ENCODE results near the gene DNAJB11.

Gene DNAJB11

DNA sequence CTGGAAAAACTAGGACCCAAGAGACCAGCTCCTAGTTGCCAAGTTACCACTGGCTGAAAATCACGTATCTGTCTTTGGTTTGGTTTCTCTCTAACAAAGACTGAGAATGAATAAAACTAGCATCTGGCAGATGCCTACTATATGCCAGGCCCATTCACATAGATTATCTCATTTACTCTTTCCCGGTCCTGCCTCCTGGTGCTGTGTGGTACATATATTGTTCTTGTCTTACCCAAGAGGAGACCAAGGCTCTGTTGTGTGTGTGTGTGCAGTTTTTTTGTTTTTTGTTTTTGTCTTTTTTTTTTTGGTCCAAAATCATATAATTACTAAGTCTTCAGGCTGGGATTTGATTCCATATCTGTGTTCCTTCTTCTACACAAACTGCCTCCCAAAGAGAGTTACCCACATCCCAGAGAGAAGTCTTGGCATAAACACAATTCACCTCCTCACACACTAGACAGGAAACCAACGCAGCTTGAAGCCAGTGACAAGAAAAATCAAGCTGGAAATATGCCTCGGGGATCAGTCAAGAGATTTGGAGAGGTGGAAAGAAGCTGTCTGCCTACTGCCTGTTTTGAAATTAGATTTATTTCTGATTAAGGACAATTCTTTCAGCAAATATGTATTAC, 43.2 kb downstream of the DNAJB11 start:
- Mint-ChIP-seq H3K4me3 (no peak overlapping the region), H3K27me3 (ENCODE audit: low read depth) (peaks cover 39% of the 10 kb centered on the region)

DNA sequence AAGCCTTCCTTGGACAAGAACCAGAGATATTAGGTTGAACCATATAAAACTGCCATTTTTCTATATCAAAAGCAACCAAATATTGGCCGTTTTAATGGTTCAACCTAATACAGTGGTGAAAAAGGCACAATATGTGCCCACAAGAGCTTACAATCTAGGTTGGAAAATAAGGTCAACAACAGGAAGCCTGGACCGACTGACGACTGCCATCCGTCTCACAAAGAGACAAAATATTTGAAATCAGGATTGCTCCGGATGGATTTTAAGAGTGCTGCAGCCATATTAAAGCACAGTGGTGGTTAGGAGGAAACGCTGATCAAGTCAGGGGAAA, 43.7 kb downstream of the DNAJB11 start:
- Mint-ChIP-seq H3K27me3 (ENCODE audit: low read depth) (peaks cover 40% of the 10 kb centered on the region), H3K36me3 (ENCODE audit: low read depth) (no peaks in the 10 kb centered on the region), H3K9me3 (no peaks in the 10 kb centered on the region), H3K4me3 (no peak overlapping the region), H3K4me1 (ENCODE audit: low read depth) (peaks cover 12% of the 10 kb centered on the region), H3K27ac (no peak overlapping the region)

More for the DNA sequence above, 43.2 kb downstream of the DNAJB11 start:
- H3K9me3 Mint-ChIP-seq: no peaks in the 10 kb centered on the region
- peaks cover 12% of the 10 kb centered on the region for H3K4me1 Mint-ChIP-seq (ENCODE audit: low read depth)
- no peak overlapping the region for H3K27ac Mint-ChIP-seq
- no peaks in the 10 kb centered on the region for H3K36me3 Mint-ChIP-seq (ENCODE audit: low read depth)

DNA sequence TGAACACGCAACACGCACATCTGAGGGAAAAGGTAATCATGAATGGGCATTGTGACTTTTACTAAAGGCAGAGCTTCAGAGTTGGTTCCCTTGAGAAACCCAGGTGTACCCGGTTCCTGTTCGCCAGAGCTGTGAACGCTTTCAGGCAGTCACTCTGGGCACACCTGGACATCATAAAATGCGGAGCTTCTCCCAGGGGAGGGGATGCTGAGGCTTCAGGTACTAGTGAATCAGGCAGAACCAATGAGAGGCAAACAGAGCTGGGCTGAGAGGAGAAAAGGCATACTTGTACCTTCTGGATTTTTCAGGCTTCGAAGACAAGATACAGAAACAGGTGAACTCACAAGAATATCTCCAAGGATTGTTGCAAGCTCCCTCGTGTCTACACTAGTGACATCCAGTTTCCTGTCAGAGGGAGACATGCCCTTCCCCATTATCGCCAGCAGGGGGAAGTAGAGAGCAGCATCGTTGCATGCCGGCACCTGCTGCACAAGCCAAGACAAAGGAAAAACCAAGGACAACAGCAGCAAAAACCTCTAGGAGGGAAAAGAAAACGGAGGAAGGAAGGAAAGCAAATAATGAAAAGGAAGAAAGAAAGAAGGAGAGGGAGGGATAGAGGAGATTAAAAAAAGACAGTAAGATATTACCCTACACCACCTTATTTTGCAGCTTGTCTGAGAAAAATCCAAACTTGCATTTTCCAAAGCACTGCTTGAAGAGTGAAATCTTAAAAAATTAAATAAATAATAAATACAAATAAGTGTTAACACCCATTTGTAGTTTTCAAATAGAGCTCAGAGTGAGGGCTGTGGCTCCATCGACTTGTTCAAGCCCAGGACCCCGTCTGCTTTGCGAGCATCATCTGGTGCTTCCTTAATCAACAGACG, 44.3 kb downstream of the DNAJB11 start:
- Mint-ChIP-seq H3K4me3 (no peak overlapping the region), H3K36me3 (ENCODE audit: low read depth) (no peaks in the 10 kb centered on the region), H3K27ac (peak overlapping the region; percentile 17), H3K27me3 (ENCODE audit: low read depth) (peaks cover 40% of the 10 kb centered on the region), H3K9me3 (no peaks in the 10 kb centered on the region), H3K4me1 (ENCODE audit: low read depth) (peaks cover 12% of the 10 kb centered on the region)

DNA sequence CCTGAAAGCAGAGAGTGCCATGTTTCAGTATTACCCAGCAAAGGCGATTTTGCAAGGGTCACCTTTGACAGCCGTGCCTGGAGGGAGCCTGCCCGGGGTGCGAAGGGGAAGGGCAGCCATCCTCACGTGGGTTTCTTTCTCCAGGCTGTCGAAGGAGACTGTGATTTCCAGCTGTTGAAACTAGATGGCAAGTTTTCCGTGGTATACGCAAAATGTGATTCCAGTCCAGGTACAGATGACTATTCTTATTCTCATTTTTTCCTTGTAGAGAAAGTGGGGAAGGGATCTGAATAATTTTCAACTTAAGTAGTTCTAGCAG, 45.7 kb downstream of the DNAJB11 start:
- Mint-ChIP-seq H3K9me3 (no peaks in the 10 kb centered on the region), H3K4me1 (ENCODE audit: low read depth) (peaks cover 12% of the 10 kb centered on the region), H3K27ac (no peak overlapping the region), H3K27me3 (ENCODE audit: low read depth) (peaks cover 44% of the 10 kb centered on the region), H3K4me3 (no peak overlapping the region), H3K36me3 (ENCODE audit: low read depth) (no peaks in the 10 kb centered on the region)

DNA sequence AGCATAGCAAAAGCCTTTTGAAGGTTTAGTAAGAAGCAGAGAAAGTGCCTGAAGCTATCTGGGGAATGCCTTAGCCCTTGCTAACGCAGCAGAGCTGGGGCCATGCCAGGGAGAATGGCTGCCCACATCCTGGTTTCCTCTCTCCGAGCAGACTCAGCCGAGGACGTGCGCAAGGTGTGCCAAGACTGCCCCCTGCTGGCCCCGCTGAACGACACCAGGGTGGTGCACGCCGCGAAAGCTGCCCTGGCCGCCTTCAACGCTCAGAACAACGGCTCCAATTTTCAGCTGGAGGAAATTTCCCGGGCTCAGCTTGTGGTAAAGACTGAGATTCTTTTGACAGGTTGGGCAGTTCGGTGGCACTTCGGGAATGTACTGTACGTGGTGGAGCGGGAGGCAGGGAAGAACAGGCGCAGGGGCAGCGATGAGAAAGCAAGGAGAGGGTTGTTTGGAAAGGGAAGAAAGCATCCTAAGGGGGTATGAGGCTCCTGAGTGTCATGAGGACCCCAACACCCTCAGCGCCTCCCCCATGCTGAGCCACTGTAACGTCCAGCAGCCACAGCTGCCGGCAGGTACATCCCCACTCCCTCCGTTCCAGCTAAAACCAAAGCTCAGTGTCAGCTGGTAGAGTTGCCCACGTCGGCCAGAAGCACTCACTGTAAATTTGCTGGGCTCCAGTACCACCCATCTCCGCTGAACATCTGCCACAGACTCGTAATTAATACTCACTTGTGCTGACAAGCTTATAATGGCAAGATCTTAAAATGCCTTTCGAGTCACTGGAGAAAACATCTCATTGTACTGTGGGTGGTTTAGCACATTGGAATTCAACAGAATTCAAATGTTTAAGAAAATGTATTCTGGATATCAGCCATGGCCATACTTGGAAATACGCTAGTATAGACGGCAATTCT, 46.8 kb downstream of the DNAJB11 start:
- Mint-ChIP-seq H3K4me3 (peak overlapping the region; percentile 70), H3K27me3 (ENCODE audit: low read depth) (peaks cover 45% of the 10 kb centered on the region), H3K27ac (no peak overlapping the region), H3K36me3 (ENCODE audit: low read depth) (no peaks in the 10 kb centered on the region), H3K9me3 (no peaks in the 10 kb centered on the region), H3K4me1 (ENCODE audit: low read depth) (peaks cover 12% of the 10 kb centered on the region)

DNA sequence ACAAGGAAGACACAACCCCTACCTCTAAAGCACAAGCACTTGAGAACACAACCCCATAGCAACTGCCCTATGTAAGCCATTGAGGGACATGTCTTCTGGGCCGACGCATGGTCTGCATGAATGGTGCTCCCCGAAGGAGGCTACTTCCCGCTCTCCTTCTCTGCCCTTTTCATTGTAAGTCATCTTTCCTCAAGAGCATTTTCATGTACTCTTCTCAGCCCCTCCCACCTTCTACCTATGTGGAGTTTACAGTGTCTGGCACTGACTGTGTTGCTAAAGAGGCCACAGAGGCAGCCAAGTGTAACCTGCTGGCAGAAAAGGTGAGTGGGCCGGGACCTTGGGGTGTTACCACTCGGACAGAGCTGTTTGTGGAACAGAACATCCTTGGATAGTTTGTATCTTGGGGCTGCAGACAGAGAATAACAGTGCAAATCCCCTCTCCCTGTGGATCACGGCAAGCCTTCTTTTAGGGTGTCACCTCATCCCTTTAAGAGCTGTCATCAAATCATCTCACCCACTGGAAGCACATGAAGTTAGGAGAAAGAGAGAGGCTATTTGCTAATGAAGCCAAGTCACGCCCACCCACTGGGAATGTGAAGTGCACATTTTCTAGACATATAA, 47.9 kb downstream of the DNAJB11 start:
- no peaks in the 10 kb centered on the region for H3K36me3 Mint-ChIP-seq (ENCODE audit: low read depth)
- H3K9me3 Mint-ChIP-seq: no peaks in the 10 kb centered on the region
- H3K4me3 Mint-ChIP-seq: no peak overlapping the region
- no peak overlapping the region for H3K27ac Mint-ChIP-seq
- H3K27me3 Mint-ChIP-seq (ENCODE audit: low read depth): peaks cover 44% of the 10 kb centered on the region
- peaks cover 12% of the 10 kb centered on the region for H3K4me1 Mint-ChIP-seq (ENCODE audit: low read depth)

DNA sequence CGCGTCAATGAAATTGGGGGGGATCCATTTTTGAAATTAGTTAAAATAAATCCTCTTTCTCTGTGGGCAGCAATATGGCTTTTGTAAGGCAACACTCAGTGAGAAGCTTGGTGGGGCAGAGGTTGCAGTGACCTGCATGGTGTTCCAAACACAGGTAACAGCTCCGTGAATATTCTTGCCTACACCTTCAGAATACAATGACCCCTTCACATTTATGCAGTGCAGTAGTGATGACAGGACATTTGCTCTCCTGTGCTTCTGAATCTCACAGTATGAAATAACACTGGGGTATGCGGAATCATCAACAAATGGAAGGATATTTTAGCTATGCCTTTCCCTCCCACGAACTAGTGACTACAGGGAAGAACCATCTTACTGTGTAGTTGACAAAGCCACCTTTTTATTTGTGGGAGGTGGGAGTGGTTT, 49.3 kb downstream of the DNAJB11 start:
- H3K27me3 Mint-ChIP-seq (ENCODE audit: low read depth): peaks cover 41% of the 10 kb centered on the region
- no peaks in the 10 kb centered on the region for H3K36me3 Mint-ChIP-seq (ENCODE audit: low read depth)
- peaks cover 10% of the 10 kb centered on the region for H3K4me1 Mint-ChIP-seq (ENCODE audit: low read depth)
- no peak overlapping the region for H3K4me3 Mint-ChIP-seq
- H3K9me3 Mint-ChIP-seq: no peaks in the 10 kb centered on the region
- H3K27ac Mint-ChIP-seq: no peak overlapping the region

DNA sequence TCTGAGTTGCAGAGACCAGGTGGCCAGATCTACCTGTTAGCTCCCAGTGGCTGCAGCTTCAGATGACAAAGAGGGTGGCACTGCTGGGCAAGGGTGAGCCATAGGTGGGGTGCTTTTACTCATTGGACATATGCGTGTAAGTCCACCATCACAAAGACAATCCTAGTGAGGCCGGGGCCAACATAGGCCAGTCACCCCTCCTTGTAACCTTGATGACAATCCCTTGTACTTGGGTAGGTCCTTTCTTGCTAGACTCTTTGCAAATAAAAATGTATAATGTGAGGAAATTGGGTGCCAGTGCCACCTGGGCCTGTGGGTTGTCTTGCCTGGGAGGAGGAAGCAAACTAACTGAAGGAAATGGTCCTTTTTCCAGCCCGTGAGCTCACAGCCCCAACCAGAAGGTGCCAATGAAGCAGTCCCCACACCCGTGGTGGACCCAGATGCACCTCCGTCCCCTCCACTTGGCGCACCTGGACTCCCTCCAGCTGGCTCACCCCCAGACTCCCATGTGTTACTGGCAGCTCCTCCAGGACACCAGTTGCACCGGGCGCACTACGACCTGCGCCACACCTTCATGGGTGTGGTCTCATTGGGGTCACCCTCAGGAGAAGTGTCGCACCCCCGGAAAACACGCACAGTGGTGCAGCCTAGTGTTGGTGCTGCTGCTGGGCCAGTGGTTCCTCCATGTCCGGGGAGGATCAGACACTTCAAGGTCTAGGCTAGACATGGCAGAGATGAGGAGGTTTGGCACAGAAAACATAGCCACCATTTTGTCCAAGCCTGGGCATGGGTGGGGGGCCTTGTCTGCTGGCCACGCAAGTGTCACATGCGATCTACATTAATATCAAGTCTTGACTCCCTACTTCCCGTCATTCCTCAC, 49.9 kb downstream of the DNAJB11 start:
- no peak overlapping the region for H3K4me3 Mint-ChIP-seq
- no peaks in the 10 kb centered on the region for H3K36me3 Mint-ChIP-seq (ENCODE audit: low read depth)
- H3K27ac Mint-ChIP-seq: no peak overlapping the region
- peaks cover 38% of the 10 kb centered on the region for H3K27me3 Mint-ChIP-seq (ENCODE audit: low read depth)
- H3K4me1 Mint-ChIP-seq (ENCODE audit: low read depth): peaks cover 8% of the 10 kb centered on the region
- H3K9me3 Mint-ChIP-seq: no peaks in the 10 kb centered on the region

DNA sequence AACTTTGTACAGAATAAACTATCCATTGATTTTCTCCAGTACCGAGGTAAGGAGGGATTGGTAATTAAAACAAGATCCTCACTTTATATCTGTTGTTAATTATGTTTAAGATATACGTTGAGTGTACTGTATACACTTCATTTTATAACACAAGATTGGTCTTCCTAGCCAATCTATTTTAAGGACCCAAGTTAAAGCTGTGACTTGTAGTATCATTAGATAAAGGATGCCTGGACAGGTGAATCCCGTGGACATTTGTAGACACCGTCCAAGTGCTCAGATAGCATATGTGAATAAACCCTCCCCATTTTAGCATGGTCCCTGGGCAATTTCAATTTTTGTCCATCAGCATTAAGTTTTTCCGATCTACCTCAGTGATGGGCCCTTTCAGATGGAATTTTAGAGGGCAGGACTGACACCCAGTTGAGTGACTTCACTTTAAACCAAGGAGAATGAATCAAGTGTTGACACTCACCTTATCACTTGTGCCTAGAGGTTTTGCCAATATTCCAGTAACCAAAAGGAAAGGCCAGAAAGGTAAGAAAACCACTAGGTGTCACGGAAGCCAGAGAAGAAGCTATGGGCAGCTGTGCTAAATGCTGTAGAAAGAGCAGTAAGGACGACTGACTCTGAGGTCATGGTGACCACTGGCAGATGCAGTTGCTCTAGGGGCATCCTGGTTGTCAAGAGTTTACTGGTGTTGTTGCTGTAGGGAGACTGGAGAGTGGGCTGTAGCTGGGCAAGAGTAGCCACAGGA, 51.6 kb downstream of the DNAJB11 start:
- H3K27ac Mint-ChIP-seq: no peak overlapping the region
- H3K9me3 Mint-ChIP-seq: no peaks in the 10 kb centered on the region
- no peaks in the 10 kb centered on the region for H3K36me3 Mint-ChIP-seq (ENCODE audit: low read depth)
- H3K4me1 Mint-ChIP-seq (ENCODE audit: low read depth): peaks cover 2% of the 10 kb centered on the region
- H3K4me3 Mint-ChIP-seq: no peak overlapping the region
- H3K27me3 Mint-ChIP-seq (ENCODE audit: low read depth): peaks cover 34% of the 10 kb centered on the region

DNA sequence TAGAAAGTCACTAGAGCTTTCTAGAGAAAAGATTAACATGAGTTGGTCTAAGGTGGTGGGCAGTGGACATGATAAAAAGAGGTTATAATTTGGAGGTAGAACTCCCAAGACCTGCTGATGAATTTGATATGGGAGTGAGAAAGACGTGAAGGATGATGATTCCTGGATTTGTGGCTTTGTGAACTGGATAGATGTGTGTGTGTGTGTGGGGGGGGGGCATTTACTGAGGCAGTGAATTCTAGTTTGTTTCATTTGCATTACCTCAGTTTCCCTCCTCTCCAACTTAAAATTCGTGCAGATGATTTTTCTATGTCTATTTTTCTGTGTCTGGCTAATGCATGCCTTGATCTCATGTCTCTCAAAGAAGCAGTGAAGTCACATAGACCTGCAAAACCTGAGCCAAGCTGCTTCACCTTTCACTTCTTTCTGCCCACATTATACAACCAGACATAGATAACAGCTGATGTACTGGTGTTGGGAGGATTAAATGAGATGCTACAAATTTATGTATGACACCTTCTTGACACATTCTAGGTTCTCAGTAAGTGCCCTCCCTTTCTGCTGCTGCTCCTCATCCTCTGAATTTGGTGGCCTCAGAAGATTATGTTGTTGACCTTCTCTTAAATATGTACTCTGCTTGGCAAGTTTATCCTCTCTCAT, 52.3 kb downstream of the DNAJB11 start:
- Mint-ChIP-seq H3K4me3 (no peak overlapping the region), H3K36me3 (ENCODE audit: low read depth) (no peaks in the 10 kb centered on the region), H3K27me3 (ENCODE audit: low read depth) (peaks cover 27% of the 10 kb centered on the region), H3K4me1 (ENCODE audit: low read depth) (no peaks in the 10 kb centered on the region), H3K9me3 (no peaks in the 10 kb centered on the region), H3K27ac (no peak overlapping the region)

DNA sequence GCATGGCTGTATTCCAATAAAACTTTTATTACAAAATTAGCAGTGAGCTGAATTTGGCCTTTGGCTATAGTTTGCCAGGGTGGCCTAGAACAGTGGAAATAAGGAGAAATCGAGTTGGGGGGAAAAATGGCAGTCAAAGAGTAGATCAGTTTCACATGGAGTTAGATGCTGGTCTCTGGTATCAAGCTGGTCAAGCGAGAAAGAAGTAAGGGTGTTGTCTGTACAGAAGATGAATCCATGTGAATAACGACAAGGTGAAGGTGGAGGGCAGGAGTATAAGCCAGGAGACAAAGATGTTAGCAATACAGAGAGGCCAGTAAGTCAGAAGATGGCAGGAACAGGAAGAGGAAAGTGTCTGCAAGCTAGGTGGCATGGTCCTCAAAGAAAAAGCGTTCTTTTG, 54.1 kb downstream of the DNAJB11 start:
- Mint-ChIP-seq H3K9me3 (no peaks in the 10 kb centered on the region), H3K27ac (no peak overlapping the region), H3K4me1 (ENCODE audit: low read depth) (no peaks in the 10 kb centered on the region), H3K27me3 (ENCODE audit: low read depth) (peaks cover 16% of the 10 kb centered on the region), H3K4me3 (no peak overlapping the region), H3K36me3 (ENCODE audit: low read depth) (no peaks in the 10 kb centered on the region)

DNA sequence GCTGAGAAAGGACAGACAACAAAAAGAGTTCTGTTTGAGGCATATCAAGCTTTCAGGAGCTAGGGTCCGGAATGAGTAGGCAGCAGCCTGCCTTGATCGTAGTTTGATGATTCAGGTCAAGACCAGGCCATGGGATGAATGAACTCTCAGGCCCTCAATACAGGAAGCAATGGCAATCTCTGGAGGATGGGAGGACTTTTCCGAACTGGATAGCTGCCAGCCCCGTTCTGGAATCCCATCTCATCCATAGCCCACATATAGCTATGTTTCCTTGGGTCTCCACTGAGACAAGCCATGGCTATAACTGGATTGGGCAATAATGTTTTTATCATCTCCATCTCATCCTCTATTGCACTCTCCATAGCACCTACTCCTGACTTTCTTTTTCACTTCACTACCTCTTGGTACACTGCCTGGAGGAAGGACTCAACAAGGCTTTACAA, 55.1 kb downstream of the DNAJB11 start:
- Mint-ChIP-seq H3K4me1 (ENCODE audit: low read depth) (no peaks in the 10 kb centered on the region), H3K27ac (no peak overlapping the region), H3K9me3 (no peaks in the 10 kb centered on the region), H3K4me3 (no peak overlapping the region), H3K36me3 (ENCODE audit: low read depth) (peaks cover under 1% of the 10 kb centered on the region), H3K27me3 (ENCODE audit: low read depth) (peaks cover 21% of the 10 kb centered on the region)

Data from T-helper 1 cell treated with Interleukin-12 subunit alpha and Interleukin-12 subunit beta and Interleukin-4 antibody, amounts not matched to agents 30 μg/mL and 1 μg/mL, for 36 hours (primary cell).